ENCODE measurements around the gene ADGRB2.

DNA sequence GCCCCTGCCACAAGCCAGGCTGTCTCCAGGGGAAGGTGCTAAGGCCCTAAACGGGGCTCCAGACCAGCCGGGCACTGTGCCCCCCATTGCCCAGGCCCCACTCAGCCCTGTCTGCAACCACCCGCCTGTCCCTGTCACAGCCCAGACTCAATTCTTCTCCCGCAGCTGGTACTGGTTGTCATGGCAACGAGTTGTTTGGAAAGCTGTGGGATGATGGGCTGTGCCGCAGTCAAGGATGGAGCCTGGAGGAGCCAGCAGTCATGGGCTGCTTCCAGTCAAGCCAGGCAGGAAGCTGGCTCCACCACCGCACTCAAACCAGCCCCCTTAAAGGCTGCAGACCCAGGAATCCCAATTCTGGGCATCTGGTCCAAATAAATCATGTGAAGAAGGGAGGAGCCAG is 47.5 kb upstream of the ADGRB2 start:
- TF ChIP-seq, protein P1, sequence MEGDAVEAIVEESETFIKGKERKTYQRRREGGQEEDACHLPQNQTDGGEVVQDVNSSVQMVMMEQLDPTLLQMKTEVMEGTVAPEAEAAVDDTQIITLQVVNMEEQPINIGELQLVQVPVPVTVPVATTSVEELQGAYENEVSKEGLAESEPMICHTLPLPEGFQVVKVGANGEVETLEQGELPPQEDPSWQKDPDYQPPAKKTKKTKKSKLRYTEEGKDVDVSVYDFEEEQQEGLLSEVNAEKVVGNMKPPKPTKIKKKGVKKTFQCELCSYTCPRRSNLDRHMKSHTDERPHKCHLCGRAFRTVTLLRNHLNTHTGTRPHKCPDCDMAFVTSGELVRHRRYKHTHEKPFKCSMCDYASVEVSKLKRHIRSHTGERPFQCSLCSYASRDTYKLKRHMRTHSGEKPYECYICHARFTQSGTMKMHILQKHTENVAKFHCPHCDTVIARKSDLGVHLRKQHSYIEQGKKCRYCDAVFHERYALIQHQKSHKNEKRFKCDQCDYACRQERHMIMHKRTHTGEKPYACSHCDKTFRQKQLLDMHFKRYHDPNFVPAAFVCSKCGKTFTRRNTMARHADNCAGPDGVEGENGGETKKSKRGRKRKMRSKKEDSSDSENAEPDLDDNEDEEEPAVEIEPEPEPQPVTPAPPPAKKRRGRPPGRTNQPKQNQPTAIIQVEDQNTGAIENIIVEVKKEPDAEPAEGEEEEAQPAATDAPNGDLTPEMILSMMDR (IDR thresholded peaks at IDR 0.05; ENCODE audit: low read depth, low read length) = no peak
- TF ChIP-seq EZH2phosphoT487 (IDR thresholded peaks at IDR 0.05; ENCODE audit: low read depth) = no peak

Measured in OCI-LY3 (cell line).